ENCODE results near the gene PPP1R13B. TPM values are rescaled to one million over a fixed set of nuclear protein-coding genes. Genes with fewer than 3 reads are reported as not detected.

PPP1R13B gene
- total RNA-seq, 1 donor from 2014 or later: 7.3 TPM

DNA sequence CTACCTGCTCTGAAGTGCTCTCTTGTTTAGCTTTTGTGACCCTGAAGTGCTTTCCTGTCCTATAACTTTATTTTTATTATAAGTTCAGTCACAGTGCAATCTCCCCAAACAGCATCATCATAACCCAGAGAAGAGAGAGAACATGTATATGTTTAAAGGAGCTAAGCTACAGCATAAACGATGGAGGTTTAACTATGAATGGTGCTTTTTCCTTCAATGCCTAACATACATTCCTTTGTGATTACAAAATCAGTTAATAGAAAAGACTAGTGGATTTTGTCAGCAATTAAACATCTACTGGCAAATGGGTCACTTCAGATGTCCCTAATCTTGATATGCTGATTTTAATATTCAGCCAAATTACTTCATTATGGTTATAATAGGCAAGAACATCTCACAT is 85.3 kb downstream of the PPP1R13B start:
- Histone ChIP-seq H3K4me3 (ENCODE audit: low read depth, low read length) (no peak overlapping the region), H3K27me3 (ENCODE audit: control insufficient read depth, insufficient read depth, low read length) (no peaks in the 10 kb centered on the region), H3K36me3 (ENCODE audit: control insufficient read depth, insufficient read depth, low read length) (no peaks in the 10 kb centered on the region)
- no peak for DNase-seq (ENCODE audit: low read depth)
- TF ChIP-seq, protein P1, sequence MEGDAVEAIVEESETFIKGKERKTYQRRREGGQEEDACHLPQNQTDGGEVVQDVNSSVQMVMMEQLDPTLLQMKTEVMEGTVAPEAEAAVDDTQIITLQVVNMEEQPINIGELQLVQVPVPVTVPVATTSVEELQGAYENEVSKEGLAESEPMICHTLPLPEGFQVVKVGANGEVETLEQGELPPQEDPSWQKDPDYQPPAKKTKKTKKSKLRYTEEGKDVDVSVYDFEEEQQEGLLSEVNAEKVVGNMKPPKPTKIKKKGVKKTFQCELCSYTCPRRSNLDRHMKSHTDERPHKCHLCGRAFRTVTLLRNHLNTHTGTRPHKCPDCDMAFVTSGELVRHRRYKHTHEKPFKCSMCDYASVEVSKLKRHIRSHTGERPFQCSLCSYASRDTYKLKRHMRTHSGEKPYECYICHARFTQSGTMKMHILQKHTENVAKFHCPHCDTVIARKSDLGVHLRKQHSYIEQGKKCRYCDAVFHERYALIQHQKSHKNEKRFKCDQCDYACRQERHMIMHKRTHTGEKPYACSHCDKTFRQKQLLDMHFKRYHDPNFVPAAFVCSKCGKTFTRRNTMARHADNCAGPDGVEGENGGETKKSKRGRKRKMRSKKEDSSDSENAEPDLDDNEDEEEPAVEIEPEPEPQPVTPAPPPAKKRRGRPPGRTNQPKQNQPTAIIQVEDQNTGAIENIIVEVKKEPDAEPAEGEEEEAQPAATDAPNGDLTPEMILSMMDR (IDR thresholded peaks at IDR 0.05; ENCODE audit: insufficient read depth, low read length, poor library complexity, severe bottlenecking): no peak

GRCh38 chr14:103758059-103758776 is 89.2 kb downstream of the PPP1R13B start:
- no peak for DNase-seq (ENCODE audit: low read depth)
- TF ChIP-seq, protein P1 (IDR thresholded peaks at IDR 0.05; ENCODE audit: insufficient read depth, low read length, poor library complexity, severe bottlenecking): no peak
- Histone ChIP-seq H3K4me3 (ENCODE audit: low read depth, low read length) (no peak overlapping the region), H3K36me3 (ENCODE audit: control insufficient read depth, insufficient read depth, low read length) (no peaks in the 10 kb centered on the region), H3K27me3 (ENCODE audit: control insufficient read depth, insufficient read depth, low read length) (no peaks in the 10 kb centered on the region)

DNA sequence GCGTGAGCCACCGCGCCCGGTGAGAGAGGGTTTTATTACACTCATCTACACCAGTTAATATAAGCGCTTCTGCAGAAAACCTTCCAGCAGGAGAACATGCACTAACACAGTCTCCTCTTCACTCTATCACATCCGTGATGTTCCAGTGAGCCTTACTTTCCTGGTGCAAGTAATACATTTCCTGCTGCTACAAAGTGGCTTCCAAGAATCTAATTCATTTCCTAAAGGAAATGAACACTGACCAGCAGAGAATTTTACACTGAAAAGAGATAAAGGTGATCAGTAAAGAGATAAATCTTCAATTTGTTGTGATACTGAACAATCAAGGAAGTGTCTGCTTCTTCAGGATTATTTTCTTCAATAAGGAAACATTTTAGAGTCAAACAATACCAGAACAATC is 92.3 kb downstream of the PPP1R13B start:
- H3K36me3 ChIP-seq (ENCODE audit: control insufficient read depth, insufficient read depth, low read length): no peaks in the 10 kb centered on the region
- no peak overlapping the region for H3K4me3 ChIP-seq (ENCODE audit: low read depth, low read length)
- no peak for DNase-seq (ENCODE audit: low read depth)
- no peaks in the 10 kb centered on the region for H3K27me3 ChIP-seq (ENCODE audit: control insufficient read depth, insufficient read depth, low read length)
- TF ChIP-seq, protein P1 (IDR thresholded peaks at IDR 0.05; ENCODE audit: insufficient read depth, low read length, poor library complexity, severe bottlenecking): no peak

DNA sequence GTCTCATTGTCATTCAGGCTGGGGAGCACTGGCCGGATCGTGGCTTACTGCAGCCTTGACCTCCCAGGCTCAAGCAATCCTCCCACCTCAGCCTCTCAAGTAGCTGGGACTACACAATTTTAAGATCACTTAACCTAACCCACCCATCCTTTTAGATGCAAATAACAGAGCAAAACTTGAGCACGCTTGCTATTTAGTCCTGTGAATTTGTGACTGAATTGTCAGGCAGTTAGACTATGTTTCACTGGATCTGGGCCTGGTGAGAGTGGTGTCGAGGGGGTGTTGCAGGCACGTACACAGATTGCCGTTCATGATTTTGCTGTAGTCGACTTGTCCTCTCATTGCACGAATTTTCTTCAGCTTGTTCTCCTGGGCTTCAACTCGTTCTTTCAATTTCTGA is 93.6 kb downstream of the PPP1R13B start:
- Histone ChIP-seq H3K36me3 (ENCODE audit: control insufficient read depth, insufficient read depth, low read length) (no peaks in the 10 kb centered on the region), H3K4me3 (ENCODE audit: low read depth, low read length) (no peak overlapping the region), H3K27me3 (ENCODE audit: control insufficient read depth, insufficient read depth, low read length) (no peaks in the 10 kb centered on the region)
- no peak for DNase-seq (ENCODE audit: low read depth)
- TF ChIP-seq, protein P1 (IDR thresholded peaks at IDR 0.05; ENCODE audit: insufficient read depth, low read length, poor library complexity, severe bottlenecking): no peak

GRCh38 chr14:103749860-103750259 is 97.5 kb downstream of the PPP1R13B start:
- TF ChIP-seq, protein P1 (IDR thresholded peaks at IDR 0.05; ENCODE audit: insufficient read depth, low read length, poor library complexity, severe bottlenecking): no peak
- no peaks in the 10 kb centered on the region for H3K36me3 ChIP-seq (ENCODE audit: control insufficient read depth, insufficient read depth, low read length)
- no peaks in the 10 kb centered on the region for H3K27me3 ChIP-seq (ENCODE audit: control insufficient read depth, insufficient read depth, low read length)
- DNase-seq (ENCODE audit: low read depth): no peak
- H3K4me3 ChIP-seq (ENCODE audit: low read depth, low read length): no peak overlapping the region

- Histone ChIP-seq H3K36me3 (ENCODE audit: control insufficient read depth, insufficient read depth, low read length) (no peaks in the 10 kb centered on the region), H3K4me3 (ENCODE audit: low read depth, low read length) (no peak overlapping the region), H3K27me3 (ENCODE audit: control insufficient read depth, insufficient read depth, low read length) (no peaks in the 10 kb centered on the region)
- TF ChIP-seq, protein P1 (IDR thresholded peaks at IDR 0.05; ENCODE audit: insufficient read depth, low read length, poor library complexity, severe bottlenecking): no peak
- DNase-seq (ENCODE audit: low read depth): no peak
These were observed 97.9 kb downstream of the PPP1R13B start for GRCh38 chr14:103749452-103749851.

All from kidney epithelial cell (primary cell).